Head of caudate nucleus (tissue), 42 donors: ENCODE measurements around the gene ZNF727.
"Not testable (repeated sequence)": the region's sequence is repeated elsewhere in the genome, so short reads cannot be mapped to it uniquely, and the experiment has no call there.

Source experiments
- DNase-seq, 42 donors: peaks; one replicate each; pipeline versions ENCODE4 v3.0.0 to v3.0.0-alpha.2; 2020 to 2021; ENCODE audit warnings: mixed read lengths in 7 of 42
- intact Hi-C: fragments of 100-400 bp; cut with DNase I; formaldehyde crosslinking; loops from one replicate; pipeline ENCODE4 v1.15.0; 2022

Gene ZNF727

DNA sequence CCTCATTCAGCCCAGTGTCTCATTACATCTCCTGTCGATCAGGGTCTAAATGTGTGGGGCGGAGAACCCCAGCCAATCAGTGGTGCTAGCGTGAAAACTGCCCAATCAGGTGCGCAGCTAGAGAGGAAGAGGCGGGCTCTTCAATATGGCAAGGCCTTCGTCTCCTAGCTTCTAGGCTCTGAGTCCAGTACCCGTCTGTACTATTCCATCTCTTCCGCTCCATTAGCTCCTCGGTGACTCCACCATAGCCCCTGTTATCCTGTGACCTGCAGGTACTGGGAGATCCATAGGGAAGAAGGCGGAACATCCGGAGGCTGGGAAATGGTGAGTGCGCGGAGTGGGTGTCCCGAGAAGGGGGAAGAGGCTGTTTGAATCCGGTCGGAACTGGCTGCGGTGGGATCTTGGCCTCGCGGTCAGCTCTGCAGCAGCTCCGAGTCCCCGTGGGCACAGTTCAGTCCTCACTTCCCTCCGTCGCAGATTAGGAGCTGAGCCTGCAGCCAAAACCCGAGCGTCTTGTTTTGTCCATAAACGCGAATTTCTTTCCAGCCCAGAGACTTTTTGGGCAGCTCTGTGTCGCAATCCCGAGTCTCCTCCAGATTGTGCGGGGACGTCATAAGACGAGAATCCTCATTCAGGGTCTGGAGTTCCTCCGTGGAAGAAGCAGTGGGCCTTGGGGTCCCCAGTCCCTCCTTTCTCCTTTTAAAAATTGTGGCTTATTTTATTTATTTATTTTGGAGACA lies at the start of gene ZNF727:
Gene ZNF727 (plus strand): TSS at position 134 of the 740 bp plus-strand sequence. CDS start 188 bp downstream, at position 322.
- peak; percentile 69 to 96 (median 86) for DNase-seq
- intact Hi-C loops: no loop called here

DNA sequence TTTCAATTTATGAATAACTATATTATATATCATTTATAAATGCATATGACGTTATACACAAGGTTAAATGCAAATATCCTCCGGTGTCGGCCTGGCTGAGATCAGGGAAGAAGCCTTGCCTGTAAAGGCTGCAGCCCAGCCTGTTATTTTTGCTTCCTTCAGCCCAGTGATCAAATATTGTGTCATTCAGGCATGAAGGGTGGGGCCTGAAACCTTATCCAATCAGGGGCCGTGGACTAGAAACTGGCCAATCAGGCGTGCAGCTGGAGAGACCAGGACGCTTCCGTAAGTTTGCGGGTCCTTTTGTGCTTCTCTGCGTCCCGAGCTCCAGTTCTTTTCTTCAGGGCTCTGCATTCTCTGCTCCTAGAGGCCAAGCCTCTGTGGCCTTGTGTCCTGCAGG lies 46.7 kb upstream of the ZNF727 start, which contains the start of gene ZNF722:
Gene ZNF722 (plus strand): TSS at position 301 of the 400 bp plus-strand sequence. CDS start 113 bp downstream, outside the sequence.
- DNase-seq: no peak
- intact Hi-C loops: no loop called here

DNA sequence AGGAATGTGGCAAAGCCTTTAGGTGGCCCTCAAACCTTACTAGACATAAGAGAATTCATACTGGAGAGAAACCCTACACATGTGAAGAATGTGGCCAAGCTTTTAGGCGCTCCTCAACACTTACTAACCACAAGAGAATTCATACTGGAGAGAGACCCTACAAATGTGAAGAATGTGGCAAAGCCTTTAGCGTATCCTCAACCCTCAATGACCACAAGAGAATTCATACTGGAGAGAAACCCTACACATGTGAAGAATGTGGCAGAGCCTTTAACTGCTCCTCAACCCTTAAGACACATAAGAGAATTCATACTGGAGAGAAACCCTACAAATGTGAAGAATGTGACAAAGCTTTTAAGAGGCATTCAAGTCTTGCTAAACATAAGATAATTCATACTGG lies 29.7 kb upstream of the ZNF727 start:
- not testable (repeated sequence) for DNase-seq

DNA sequence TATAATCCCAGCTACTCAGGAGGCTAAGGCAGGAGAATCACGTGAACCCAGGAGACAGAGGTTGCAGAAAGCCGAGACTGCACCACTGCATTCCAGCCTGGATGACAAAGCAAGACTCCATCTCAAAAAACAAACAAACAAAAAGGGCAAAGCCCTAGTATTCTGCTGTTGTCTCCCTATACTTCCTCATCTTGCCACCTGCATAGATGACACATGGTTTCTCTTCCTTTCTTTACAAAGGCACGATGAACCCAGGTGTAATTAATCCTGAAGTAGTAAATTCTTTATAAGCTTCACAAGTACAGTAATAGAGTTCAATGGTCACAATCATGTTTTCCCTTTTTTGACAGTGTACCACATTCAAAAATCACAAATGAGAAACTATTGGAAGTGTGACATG lies 9.8 kb upstream of the ZNF727 start:
- no peak for DNase-seq
- intact Hi-C loops: no loop called here

More for the DNA sequence above, 29.7 kb upstream of the ZNF727 start:
- intact Hi-C loops: not testable (repeated sequence)

DNA sequence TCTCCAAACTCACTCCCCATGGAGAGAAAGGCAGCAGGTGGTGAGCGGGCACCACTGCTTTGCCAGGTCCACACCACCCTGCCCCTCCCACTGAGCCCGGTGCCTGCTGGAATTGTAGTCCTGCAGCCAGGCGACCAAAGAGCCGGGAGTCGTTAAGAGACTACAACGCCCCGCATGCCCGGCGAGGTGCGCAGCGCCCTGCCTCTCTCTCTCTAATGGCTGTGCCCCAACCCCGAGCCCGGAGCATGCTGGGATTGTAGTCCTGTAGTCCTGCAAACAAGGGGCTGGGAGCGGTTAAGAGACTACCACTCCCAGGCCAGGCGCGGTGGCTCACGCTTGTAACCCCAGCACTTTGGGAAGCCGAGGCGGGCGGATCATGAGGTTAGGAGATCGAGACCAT lies 8.1 kb upstream of the ZNF727 start:
- peak in 6 of 42 donors; percentile 11 to 25 (median 20) for DNase-seq
- intact Hi-C loops: no loop called here

DNA sequence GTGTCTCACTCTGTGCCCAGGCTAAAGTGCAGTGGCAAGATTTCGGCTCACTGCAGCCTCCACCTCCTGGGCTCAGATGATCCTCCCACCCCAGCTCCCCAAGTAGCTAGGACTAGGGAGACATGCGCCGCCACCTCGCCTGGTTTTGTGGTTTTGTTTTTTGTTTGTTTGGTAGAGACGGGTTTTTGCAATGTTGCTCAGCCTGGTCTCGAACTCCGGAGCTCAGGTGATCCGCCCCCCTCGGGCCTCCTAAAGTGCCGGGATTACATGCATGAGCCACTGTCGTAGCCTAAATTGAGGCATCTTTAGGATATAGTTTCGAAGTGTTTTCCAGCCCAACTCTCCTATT lies 781 bp downstream of the ZNF727 start:
- intact Hi-C loops: no loop called here

DNA sequence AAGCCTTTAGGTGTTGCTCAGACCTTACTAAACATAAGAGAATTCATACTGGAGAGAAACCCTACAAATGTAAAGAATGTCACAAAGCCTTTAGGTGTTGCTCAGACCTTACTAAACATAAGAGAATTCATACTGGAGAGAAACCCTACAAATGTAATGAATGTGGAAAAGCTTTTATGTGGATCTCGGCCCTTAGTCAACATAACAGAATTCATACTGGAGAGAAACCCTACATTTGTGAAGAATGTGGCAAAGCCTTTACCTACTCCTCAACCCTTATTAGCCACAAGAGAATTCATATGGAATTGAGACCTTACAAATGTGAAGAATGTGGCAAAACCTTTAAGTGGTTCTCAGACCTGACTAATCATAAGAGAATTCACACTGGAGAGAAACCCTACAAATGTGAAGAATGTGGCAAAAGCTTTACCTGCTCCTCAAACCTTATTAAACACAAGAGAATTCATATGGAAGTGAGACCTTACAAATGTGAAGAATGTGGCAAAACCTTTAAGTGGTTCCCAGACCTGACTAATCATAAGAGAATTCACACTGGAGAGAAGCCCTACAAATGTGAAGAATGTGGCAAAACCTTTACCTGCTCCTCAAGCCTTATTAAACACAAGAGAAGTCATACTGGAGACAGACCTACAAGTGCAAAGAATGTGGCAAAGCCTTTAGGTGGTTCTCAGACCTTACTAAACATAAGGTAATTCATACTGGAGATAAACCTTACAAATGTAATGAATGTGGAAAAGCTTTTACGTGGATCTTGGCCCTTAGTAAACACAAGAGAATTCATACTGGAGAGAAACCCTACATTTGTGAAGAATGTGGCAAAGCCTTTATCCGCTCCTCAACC lies 32.8 kb downstream of the ZNF727 start:
- intact Hi-C loops, DNase-seq: not testable (repeated sequence)

More for the DNA sequence above, 781 bp downstream of the ZNF727 start:
- peak in 12 of 42 donors; percentile 6 to 45 (median 22) for DNase-seq

DNA sequence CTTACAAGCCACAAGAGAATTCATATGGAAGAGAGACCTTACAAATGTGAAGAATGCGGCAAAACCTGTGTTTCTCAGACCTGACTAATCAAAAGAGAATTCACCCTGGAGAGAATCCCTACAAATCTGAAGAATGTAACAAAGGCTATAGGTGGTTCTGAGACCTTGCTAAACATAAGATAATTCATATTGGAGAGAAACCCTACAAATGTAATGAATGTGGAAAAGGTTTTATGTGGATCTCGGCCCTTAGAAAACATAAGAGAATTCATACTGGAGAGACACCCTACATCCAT lies 33.4 kb downstream of the ZNF727 start:
- no peak for DNase-seq
- intact Hi-C loops: no loop called here

DNA sequence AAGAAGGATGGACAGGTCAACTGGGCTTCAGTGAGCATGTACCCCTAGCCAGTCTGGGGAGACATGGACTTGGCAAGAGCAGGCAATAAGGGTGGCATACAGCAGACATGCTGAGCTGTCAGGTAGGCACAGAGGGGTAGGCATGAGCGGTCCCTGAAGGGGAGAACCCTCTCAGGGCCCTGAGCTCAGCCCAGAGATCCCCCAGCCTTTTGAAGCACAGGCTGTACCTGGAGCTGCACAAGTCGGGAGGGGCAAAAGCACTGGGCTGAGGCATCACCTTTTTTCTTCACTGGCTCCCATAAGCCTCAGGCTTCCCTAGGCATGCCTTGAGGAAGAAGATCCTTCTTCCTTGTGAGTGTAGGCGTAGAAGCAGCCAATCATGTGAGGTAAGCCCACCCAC lies 42.3 kb downstream of the ZNF727 start:
- no peak for DNase-seq
- intact Hi-C loops: no loop called here

DNA sequence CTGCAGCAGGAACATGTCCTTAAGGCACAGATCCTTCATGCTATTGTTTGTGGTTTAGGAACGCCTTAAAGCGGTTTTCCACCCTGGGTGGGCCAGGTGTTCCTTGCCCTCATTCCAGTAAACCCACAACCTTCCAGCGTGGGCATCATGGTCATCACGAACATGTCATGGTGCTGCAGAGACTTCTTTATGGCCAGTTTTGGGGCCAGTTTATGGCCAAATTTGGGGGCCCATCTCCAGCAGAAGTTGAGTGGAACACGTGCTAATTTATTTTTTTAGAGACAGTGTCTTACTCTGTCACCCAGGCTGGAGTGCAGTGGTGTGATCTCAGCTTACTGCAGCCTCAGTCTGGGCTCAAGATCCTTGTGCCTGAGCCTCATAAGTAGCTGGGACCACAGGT lies 43.6 kb downstream of the ZNF727 start:
- DNase-seq, intact Hi-C loops: not testable (repeated sequence)
